B cell (primary cell): ENCODE data around the gene UROS. TPM values are rescaled to one million over a fixed set of nuclear protein-coding genes. Genes with fewer than 3 reads are reported as not detected.

Experiments
- ATAC-seq: fragments of 200-7000 bp; cut with Tn5 transposase; one replicate; pipeline ENCODE4 v1.10.0; 2021; ENCODE audit warnings: low read depth, mild to moderate bottlenecking, moderate number of reproducible peaks, moderate library complexity
- CTCF ChIA-PET: fragments of 350-600 bp; sonication (Branson Sonifier 250); formaldehyde crosslinking; loops from one replicate; lab custom pipeline; 2021; ENCODE audit warnings: antibody characterized with exemption, inconsistent platforms; lab: Charles Lee
- POLR2A ChIA-PET: fragments of 350-600 bp; sonication (Branson Sonifier 250); formaldehyde crosslinking; loops from one replicate; lab custom pipeline; 2021; ENCODE audit warnings: antibody characterized with exemption; lab: Charles Lee
- DNase-seq: peaks from one replicate; pipeline ENCODE4 v3.0.0; 2013
- H2AFZ ChIP-seq: 2 replicates; pipeline ENCODE4 v1.6.1; 2012; ENCODE audit warnings: mild to moderate bottlenecking, low read depth, low read length; ENCODE audit not compliant: insufficient read depth, poor library complexity, severe bottlenecking
- H3K27ac ChIP-seq, 2 donors: 1 replicate in 1 of 2; 2 replicates in 1 of 2; pipeline ENCODE4 v1.5.1; 2012 to 2013; ENCODE audit warnings: low read length in 2 of 2, mild to moderate bottlenecking in 2 of 2, moderate library complexity in 1 of 2
- H3K27me3 ChIP-seq, 4 experiments: fragments of 200-600 bp in 1 of 4; sonication (generic) in 1 of 4; replicated peaks in 1 of 4; 1 replicate in 2 of 4; 2 replicates in 2 of 4; pipeline versions ENCODE4 v1.6.1 to v1.7.0; 2013 to 2016; ENCODE audit warnings: low read length in 3 of 4, mild to moderate bottlenecking in 2 of 4, mixed read lengths in 1 of 4, moderate library complexity in 1 of 4; ENCODE audit not compliant: insufficient read depth in 4 of 4, control insufficient read depth in 3 of 4; ENCODE audit errors: control extremely low read depth in 1 of 4
- H3K36me3 ChIP-seq, 2 experiments: replicated peaks in 1 of 2; 1 replicate in 1 of 2; 2 replicates in 1 of 2; pipeline versions ENCODE4 v1.6.1 to v1.7.1; 2013; ENCODE audit warnings: low read length in 1 of 2; ENCODE audit not compliant: insufficient read depth in 2 of 2, control insufficient read depth in 1 of 2; ENCODE audit errors: control extremely low read depth in 1 of 2, extremely low read depth in 1 of 2
- H3K4me1 ChIP-seq, 2 donors: fragments of 200-600 bp in 1 of 2; sonication (generic) in 1 of 2; 1 replicate in 1 of 2; 2 replicates in 1 of 2; pipeline versions ENCODE4 v1.5.1 to v1.6.1; 2013 to 2017; ENCODE audit warnings: low read length in 2 of 2; ENCODE audit not compliant: control insufficient read depth in 2 of 2, insufficient read depth in 2 of 2
- H3K4me2 ChIP-seq: replicated peaks from 2 replicates; pipeline ENCODE3; 2012; ENCODE audit warnings: mild to moderate bottlenecking, low read depth, low read length; ENCODE audit not compliant: poor library complexity, severe bottlenecking
- H3K4me3 ChIP-seq, 5 experiments: fragments of 200-600 bp in 1 of 5; sonication (generic) in 1 of 5; 1 replicate in 3 of 5; 2 replicates in 2 of 5; pipeline versions ENCODE4 v1.5.1 to v1.7.0; 2011 to 2016; ENCODE audit warnings: low read length in 4 of 5, mild to moderate bottlenecking in 4 of 5, low read depth in 2 of 5, control low read depth in 1 of 5, moderate library complexity in 1 of 5; ENCODE audit not compliant: insufficient read depth in 1 of 5; ENCODE audit errors: control extremely low read depth in 1 of 5, extremely low read depth in 1 of 5
- H3K79me2 ChIP-seq: fragments of 200-600 bp; sonication (generic); one replicate; pipeline ENCODE4 v1.6.0; 2016; ENCODE audit warnings: low read length; ENCODE audit not compliant: control insufficient read depth, insufficient read depth
- H3K9ac ChIP-seq: fragments of 200-600 bp; sonication (generic); 2 replicates; pipeline ENCODE4 v1.6.1; 2017; ENCODE audit warnings: mild to moderate bottlenecking, low read length, moderate library complexity
- H3K9me3 ChIP-seq, 3 donors: one replicate each; pipeline versions ENCODE4 v1.6.1 to v1.7.1; 2013; ENCODE audit warnings: low read length in 2 of 3; ENCODE audit not compliant: control insufficient read depth in 2 of 3, insufficient read depth in 1 of 3; ENCODE audit errors: control extremely low read depth in 1 of 3
- H4K20me1 ChIP-seq: 2 replicates; pipeline ENCODE4 v1.6.0; 2012; ENCODE audit warnings: mild to moderate bottlenecking, low read length; ENCODE audit not compliant: insufficient read depth, control insufficient read depth, poor library complexity, severe bottlenecking
- H3K27ac Mint-ChIP-seq: one replicate; pipeline ENCODE4 v1.8.0; 2021; ENCODE audit warnings: mixed read lengths
- H3K27me3 Mint-ChIP-seq: one replicate; pipeline ENCODE4 v1.8.0; 2021; ENCODE audit warnings: mixed read lengths
- H3K4me1 Mint-ChIP-seq: one replicate; pipeline ENCODE4 v1.8.0; 2021; ENCODE audit warnings: mixed read lengths
- H3K4me3 Mint-ChIP-seq: one replicate; pipeline ENCODE4 v1.8.0; 2021; ENCODE audit warnings: mixed read lengths
- H3K9me3 Mint-ChIP-seq: one replicate; pipeline ENCODE4 v1.8.0; 2022; ENCODE audit warnings: mixed read lengths; ENCODE audit not compliant: insufficient read depth
- CTCF ChIP-seq: fragments of 200-600 bp; IDR thresholded peaks from one replicate; pipeline ENCODE4 v1.8.0; 2022; ENCODE audit warnings: antibody characterized with exemption, mild to moderate bottlenecking
- EZH2 ChIP-seq: IDR thresholded peaks from 2 replicates; pipeline ENCODE4 v1.6.1; 2012; ENCODE audit warnings: borderline replicate concordance, low read depth, mild to moderate bottlenecking, moderate library complexity, low read length; ENCODE audit not compliant: insufficient read depth, poor library complexity, severe bottlenecking
- WGBS: methylation state at CpG from one replicate; pipeline ENCODE4 v1.1.5; 2013; ENCODE audit warnings: missing lambda C conversion rate; ENCODE audit not compliant: insufficient coverage; 5-methylcytosine and 5-hydroxymethylcytosine counted together
- intact Hi-C: fragments of 100-400 bp; cut with micrococcal nuclease; formaldehyde crosslinking; loops from one replicate; pipeline ENCODE4 v1.10.0; 2022
- polyA plus RNA-seq: library from polyadenylated mRNA; depleted of rRNA; stranded (reverse); fragments of >200 nt; gene quantifications from 2 replicates; pipeline ENCODE4 v1.2.3, GENCODE V29; 2012
- total RNA-seq, 2 donors: library from RNA; stranded (reverse); fragments of 120-200 nt in 1 of 2; gene quantifications; 1 replicate in 1 of 2; 2 replicates in 1 of 2; pipeline versions ENCODE4 v1.2.3 to v1.2.4, GENCODE V29; 2013 to 2022

The UROS gene
- total and polyA plus RNA-seq, 2 donors (not counting 1 experiment from before 2014, with no cell fraction given), result 28.3 to 37.1 TPM

- H3K27ac ChIP-seq, result no peak overlapping the region
- H3K9me3 ChIP-seq, result no peaks in the 10 kb centered on the region
- H2AFZ ChIP-seq, result no peak overlapping the region
- H3K27me3 ChIP-seq, result no peaks in the 10 kb centered on the region
- no peaks in the 10 kb centered on the region for H3K9me3 Mint-ChIP-seq
- DNase-seq, result no peak
- no peaks in the 10 kb centered on the region for H3K27me3 Mint-ChIP-seq
- intact Hi-C loops, result no loop called here
- no peaks in the 10 kb centered on the region for H3K4me1 ChIP-seq
- ChIA-PET CTCF (interaction anchor here (0.6 kb wide), 1 partner anchor 72 kb away, joined by 4 read pairs; no protein-coding TSS in a partner anchor), POLR2A (no interaction called here)
- H3K27ac Mint-ChIP-seq, result no peak overlapping the region
- no peak for ATAC-seq
- no peak overlapping the region for H3K4me3 ChIP-seq
- no peak overlapping the region for H3K9ac ChIP-seq
- WGBS, result 90% methylated on average over 8 of the region's 8 CpGs
- H3K79me2 ChIP-seq, result no peaks in the 10 kb centered on the region
- no peak overlapping the region for H3K4me3 Mint-ChIP-seq
- H3K4me1 Mint-ChIP-seq, result no peaks in the 10 kb centered on the region
- peaks cover 10 to 42% of the 10 kb centered on the region in 2 experiments for H3K36me3 ChIP-seq
- H3K4me2 ChIP-seq, result no peak overlapping the region
- H4K20me1 ChIP-seq, result no peaks in the 10 kb centered on the region
- no peak for TF ChIP-seq EZH2
- TF ChIP-seq CTCF, result no peak
Measured at GRCh38 chr10:125795637-125796190, 27.3 kb downstream of the UROS start.

GRCh38 chr10:125795128-125795527 is 27.9 kb downstream of the UROS start:
- H3K27ac ChIP-seq, result no peak overlapping the region
- H3K9ac ChIP-seq, result no peak overlapping the region
- intact Hi-C loops, result no loop called here

More at GRCh38 chr10:125795128-125795527, 27.9 kb downstream of the UROS start:
- Mint-ChIP-seq H3K4me1 (no peaks in the 10 kb centered on the region), H3K4me3 (no peak overlapping the region), H3K27ac (no peak overlapping the region), H3K9me3 (no peaks in the 10 kb centered on the region), H3K27me3 (no peaks in the 10 kb centered on the region)
- Histone ChIP-seq H3K36me3 (peaks cover 10 to 42% of the 10 kb centered on the region in 2 experiments), H3K27me3 (no peaks in the 10 kb centered on the region), H3K4me1 (no peaks in the 10 kb centered on the region), H3K9me3 (no peaks in the 10 kb centered on the region), H2AFZ (no peak overlapping the region), H3K79me2 (no peaks in the 10 kb centered on the region), H4K20me1 (no peaks in the 10 kb centered on the region), H3K4me2 (no peak overlapping the region), H3K4me3 (no peak overlapping the region)
- TF ChIP-seq EZH2, result no peak
- TF ChIP-seq CTCF, result no peak
- ATAC-seq, result no peak
- ChIA-PET POLR2A (no interaction called here), CTCF (interaction anchor here (0.6 kb wide), 1 partner anchor 72 kb away, joined by 4 read pairs; no protein-coding TSS in a partner anchor)
- 100% methylated on average over 2 of the region's 2 CpGs for WGBS
- DNase-seq, result no peak
